ENCODE measurements around the gene DNAH3.
"Not testable (repeated sequence)": the region's sequence is repeated elsewhere in the genome, so short reads cannot be mapped to it uniquely, and the experiment has no call there.

DNAH3 gene

DNA sequence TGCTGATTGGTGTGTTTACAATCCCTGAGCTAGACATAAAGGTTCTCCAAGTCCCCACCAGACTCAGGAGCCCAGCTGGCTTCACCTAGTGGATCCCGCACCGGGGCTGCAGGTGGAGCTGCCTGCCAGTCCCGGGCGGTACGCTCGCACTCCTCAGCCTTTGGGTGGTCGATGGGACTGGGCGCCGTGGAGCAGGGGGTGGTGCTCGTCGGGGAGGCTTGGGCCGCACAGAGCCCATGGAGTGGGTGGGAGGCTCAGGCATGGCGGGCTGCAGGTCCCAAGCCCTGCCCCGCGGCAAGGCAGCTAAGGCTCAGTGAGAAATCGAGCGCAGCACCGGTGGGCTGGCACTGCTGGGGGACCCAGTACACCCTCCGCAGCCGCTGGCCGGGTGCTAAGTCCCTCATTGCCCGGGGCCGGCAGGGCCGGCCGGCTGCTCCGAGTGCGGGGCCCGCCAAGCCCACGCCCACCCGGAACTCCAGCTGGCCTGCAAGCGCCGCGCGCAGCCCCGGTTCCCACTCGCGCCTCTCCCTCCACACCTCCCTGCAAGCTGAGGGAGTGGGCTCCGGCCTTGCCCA lies 161.1 kb downstream of the DNAH3 start:
- DNase-seq = not testable (repeated sequence)

DNA sequence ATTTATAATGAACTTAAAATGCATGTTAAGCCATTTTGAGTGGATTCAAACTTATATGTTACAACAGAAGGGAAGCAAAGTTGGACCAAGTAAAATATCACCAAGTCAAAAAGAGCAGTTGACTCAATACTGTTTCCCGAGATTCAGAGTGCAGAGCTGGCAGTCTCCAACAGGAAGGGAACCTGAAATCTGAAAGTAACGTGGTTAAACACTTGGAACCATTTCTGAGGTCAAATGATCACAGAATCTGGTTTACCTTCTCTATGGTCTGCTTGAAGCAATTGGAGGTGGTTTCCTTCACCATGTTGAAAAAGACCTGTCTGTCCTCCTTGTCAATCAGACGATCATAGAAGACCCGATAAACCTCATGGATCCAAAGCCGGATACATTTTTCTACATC lies 163.6 kb downstream of the DNAH3 start:
- no peak for DNase-seq

DNA sequence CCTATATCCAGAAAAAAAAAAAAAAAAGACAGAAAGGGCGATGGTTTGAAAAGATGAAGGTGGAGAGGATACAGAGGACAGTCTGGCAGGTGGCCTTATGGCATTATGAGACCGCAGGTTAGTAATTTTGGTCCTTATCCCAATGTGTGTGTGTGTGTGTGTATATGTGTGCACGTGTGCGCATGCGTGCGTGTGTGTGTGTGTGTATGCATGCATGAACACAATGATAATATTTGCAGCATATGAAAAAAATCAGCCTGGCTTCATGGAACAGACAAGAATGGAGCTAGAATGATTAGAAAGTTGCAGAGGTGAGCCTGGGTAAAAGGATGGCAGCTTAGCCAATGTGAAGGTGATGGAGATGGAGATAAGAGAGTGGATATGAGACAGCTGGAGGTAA lies 166.6 kb downstream of the DNAH3 start:
- no peak for DNase-seq

DNA sequence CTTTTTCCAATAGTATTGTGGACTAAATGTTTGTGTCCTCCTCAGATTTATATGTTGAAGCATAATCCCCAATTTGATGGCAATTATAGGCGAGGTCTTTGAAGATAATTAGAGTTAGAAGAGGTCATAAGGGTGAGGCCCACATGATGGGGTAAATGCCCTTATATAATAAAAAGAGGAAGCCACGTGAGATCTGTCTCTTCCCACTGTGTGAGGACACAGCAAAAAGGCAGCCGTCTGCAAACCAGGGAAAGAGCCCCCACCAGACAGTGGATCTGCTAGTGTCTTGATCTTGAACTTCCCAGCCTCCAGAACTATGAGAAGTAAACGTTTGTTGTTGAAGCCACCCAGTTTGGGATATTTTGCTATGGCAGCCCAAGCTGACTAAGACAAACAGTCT lies 174.1 kb downstream of the DNAH3 start:
- no peak for DNase-seq

DNA sequence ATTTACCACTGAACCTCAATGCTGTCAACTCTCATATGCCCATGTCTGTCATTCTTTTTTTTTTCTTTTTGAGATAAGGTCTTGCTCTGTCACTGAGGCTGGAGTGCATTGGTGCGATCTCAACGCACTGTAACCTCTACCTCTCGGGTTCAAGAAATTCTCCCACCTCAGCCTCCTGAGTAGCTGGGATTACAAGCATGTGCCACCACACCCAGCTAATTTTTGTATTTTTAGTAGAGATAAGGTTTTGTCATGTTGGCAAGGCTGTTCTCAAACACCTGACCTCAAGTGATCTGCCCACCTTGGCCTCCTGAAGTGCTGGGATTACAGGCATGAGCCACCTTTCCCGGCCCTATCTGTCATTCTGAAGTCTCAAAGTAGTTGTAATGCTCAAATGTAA lies 177.4 kb downstream of the DNAH3 start:
- not testable (repeated sequence) for DNase-seq

DNA sequence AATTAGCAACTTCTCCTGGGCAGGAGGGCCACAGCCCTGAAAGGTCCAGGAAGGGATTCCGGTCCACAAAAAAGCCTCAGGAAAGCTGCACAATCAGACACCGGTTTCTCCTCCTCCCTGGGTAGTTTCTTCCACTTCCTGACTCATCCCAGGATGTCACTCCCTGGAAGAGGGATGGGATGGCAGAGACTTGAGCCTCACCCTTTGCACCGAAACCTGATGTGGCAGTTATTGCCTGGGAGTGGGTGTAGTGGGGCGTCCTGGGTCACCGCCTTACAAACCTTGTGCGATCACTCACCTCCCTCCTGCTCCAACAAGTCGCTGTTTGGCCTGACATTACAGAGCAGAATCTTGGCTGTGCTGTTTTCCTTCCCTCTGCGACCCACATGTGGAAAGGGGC lies 179.2 kb downstream of the DNAH3 start:
- no peak for DNase-seq

DNA sequence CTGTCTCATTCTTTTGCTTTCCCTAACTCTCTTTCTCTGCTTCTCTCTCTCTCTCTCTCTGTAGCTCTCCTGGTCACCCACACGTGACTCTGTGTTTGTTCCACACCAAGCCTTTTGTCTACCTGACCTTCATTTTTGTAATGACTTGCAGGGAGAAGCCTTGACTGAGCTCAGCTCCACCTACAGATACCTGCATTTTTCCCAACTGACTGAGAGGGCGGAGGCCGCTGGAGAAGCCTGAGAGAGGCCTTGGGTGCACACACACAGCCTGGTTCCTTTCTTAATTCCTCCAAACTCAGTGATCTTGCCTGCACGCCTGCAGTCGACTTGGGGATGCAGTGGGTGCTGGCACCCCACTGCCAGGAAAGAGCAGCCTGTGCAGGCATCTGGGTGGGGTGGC lies 181.3 kb downstream of the DNAH3 start:
- DNase-seq = no peak

DNA sequence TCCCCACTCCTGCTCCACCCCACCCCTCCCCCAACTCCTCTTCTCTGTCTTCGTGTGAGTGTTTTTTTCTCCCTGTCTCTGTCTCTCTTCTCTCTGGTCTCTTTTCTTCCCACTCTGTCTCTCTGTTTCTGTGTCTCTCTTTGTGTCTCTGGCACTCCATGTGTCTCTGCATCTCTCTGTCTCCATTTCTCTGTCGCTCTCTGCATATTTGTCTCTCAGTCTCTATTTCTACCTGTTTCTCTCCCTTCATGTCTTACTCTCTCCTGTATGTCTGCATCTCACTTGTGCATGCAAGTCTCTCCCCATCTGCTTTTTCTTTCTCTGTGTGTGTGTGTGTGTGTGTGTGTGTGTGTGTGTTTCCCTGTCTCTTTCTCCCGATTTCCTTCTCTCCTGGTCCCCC lies 181.9 kb downstream of the DNAH3 start:
- no peak for DNase-seq

DNA sequence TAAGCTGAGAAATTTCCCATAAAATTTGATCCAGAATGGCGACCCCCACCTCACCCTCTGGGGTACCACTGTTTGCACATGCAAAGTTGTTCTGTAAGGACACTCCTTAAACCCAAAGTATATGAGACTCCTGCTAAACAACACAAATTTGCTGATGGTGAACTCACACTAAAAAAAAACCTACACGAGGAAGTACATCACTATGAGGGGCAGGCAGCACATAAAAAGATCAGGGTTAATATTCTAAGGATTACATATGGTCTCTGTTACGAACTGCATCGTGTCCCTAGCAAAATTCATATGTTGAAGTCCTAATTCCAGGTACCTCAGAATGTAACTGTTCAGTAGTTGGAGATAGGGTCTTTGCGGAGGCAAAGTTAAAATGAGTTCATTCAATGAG lies 189.7 kb downstream of the DNAH3 start:
- no peak for DNase-seq

DNA sequence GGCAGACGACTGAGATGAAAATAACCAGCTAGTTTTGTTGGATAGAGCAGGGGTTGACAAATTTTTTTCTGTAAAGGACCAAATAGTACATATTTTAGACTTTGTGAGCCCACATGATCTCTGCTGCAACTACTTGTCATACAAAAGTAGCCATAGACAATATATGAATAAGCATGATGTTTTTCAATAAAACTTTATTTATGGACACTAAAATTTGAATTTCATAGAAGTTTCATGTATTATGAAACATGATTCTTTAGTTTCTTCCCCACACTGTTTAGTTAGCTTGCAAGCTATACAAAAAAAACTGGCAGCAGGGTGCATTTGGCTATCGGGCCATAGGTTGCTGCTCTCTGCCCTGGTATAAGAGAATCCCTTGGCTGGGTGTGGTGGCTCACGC lies 193.5 kb downstream of the DNAH3 start:
- no peak for DNase-seq

DNA sequence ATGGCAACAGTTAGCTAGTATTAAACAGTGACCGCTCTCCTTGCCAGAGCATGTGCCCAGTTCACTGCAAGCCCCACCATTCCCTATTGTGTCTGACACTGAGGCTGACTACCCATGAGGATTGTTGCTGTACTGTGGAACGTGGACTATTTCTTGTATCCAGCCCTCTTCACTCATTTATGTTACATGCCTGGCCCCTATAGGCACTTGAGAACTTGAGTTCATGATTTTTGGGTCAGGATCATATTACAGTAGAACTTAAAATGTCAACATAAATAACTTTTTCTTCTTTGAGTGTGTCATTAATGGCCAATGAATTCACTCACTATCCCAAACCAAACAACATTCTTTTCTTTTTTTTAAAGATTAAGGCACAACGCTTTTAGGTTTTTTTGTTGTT lies 194.3 kb downstream of the DNAH3 start:
- no peak for DNase-seq

DNA sequence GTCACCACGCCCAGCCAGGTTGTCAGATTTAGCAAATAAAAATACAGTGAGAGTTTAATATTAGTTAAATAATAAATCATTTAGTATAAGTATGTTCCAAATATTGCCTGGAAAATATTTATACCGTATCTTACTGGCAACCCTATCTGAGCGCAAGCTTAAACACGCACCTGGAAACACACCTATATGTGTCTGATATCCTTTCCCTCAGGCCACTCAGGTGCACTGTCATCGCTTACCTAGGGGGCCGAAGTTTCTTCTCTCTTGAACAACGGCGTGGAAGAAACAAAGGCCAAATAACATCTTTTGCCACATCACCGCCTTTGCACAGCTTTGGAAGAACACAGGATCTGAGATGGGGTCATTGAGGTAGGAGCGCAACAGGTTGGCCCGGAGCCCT lies 196.1 kb downstream of the DNAH3 start:
- no peak for DNase-seq

DNA sequence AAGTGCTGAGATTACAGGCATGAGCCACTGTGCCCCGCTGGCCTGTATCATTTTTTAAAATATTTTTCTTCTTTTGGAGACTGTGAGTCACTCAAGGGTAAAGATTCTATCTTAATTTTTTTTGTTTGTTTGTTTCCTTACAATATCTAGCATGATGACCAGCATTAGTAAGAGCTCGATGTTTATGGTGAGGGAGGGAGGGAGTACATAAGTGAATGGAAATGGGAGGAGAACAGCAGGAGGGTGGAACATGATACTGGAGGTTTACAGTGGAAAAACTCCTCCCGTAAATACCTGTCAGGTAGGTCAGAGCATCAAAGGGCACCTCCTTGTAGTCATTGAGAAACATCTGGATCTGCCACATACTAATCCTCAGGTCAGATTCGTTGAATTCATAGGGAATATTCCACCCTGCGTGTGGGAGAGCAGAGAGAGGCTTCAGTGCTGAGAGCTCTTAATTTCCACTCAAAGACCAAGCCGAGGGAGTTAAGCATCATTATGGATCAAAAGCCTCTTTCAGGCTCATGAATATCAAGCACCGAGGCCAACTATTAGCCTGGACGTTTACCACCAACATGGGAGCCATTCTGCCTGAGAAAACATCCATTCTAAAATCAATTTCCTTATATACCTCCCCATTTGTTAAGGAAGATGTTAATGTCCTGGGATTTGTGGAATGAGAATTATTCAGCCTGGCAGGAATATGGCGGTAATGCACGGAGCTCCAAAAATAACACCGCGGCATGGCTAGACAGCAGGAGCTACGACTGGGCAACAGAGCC lies 198.3 kb downstream of the DNAH3 start:
- DNase-seq = no peak

DNA sequence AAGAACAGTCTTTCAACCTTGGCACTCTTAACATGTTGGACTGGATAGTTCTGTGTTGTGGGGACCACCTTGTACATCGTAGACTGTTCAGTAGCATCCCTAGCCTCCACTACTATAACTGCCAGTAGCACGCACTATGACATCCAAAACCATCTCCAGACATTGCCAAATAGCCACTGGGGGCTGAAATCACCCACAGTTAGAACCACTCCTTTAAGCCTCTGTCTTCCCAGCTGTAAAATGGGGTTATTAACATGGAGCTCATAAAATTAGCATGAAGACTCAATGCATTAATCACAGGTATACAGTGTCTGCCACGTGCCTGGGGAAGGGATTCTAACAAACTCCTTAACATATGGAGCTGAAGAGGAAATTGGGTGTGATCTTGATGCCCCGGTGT lies 200.4 kb downstream of the DNAH3 start:
- no peak for DNase-seq

DNA sequence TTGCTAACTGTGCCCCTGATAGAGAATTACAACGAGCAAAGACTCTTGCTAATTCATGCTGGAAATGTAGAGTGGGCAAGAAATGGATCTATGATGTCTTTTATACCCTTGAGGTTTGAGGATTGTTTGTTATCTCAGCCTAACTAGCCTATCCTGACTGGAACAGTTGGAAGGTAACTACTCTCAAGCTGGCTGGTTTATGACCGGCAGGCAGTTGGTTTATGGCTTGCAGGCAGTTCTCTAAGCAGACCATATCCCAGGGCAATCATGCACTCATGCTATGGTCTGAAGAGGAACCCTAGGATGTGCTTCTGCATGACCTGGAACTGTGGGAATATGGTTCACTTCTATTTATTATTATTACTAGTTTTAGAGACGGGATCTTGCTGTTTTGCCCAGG lies 201.0 kb downstream of the DNAH3 start:
- DNase-seq = no peak

DNA sequence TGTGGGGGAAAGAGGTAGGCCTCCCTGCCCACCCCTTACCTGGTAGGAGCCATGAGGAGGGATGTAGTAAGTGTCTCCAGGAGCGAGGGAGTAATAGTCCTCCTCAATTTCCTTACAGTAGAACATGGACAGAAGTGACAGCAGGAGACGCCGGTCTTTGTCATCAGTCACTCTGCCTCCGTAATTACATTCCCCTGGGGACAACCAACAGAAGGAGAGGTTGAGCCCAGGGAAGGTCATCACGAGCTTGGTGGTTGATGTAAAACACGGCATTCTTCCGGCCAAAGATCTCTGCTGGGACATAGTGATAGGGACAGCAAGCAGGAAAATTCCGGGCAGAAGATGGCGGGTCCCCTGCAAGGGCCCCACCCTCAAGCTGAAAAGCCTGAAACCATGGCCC lies 202.2 kb downstream of the DNAH3 start:
- DNase-seq = no peak

DNA sequence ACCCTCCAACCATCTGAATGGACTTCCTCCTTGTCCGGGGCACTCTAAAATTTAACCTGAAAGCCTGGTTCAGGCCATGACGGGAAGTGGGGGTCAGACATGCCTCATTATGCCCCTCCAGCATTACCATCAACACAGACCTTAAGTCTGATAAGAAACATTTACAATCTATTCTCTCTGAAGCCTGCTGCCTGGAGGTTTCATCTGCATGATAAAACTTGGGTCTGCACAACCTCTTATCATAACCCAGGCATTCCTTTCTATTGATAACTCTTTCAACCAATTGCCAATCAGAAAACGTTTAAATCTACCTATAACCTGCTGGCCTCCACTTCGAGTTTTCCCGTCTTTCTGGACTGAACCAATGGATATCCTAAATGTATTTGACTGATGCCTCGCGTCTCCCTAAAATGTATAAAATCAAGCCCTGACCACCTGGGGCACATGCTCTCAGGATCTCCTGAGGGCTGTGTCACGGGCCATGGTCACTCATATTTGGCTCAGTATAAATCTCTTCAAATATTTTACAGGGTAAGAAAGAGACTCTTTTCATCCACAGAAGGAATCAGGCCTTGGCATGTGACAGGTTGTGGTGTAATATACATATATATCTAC lies 204.5 kb downstream of the DNAH3 start:
- DNase-seq = no peak

DNA sequence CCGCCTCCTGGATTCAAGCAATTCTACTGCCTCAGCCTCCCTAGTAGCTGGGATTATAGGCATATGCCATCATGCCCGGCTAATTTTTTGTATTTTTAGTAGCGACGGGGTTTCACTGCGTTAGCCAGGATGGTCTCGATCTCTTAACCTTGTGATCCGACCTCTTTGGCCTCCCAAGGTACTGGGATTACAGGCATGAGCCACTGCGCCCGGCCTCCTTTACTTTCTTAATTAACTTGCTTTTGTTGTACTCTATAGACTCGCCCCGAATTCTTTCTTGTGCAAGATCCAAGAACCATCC lies 205.1 kb downstream of the DNAH3 start:
- not testable (repeated sequence) for DNase-seq

DNA sequence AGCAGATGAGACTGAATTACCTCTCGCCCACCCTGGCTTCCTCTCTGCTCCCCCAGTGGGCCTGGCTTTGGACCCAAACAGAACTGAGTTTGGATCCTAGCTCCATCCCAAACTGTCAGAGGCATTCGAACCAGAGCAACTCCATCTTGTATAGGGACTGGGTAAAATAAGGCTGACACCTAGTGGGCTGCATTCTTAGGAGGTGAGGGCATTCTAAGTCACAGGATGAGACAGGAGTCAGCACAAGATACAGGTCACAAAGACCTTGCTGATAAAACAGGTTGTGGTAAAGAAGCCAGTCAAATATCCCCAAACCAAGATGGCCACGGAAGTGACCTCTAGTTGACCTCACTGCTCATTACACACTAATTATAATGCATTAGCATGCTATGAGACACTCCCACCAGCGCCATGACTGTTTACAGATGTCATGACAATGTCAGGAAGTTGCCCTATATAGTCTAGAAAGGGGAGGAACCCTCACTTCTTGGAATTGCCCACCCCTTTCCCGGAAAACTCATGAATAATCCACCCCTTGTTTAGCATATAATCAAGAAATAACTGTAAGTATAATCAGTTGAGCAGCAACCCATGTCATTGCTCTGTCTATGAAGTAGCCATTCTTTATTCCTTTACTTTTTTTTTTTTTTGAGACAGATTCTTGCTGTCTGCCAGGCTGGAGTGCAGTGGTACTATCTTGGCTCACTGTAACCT lies 205.6 kb downstream of the DNAH3 start:
- peak in 1 of 5 donors; percentile 84 for DNase-seq

DNA sequence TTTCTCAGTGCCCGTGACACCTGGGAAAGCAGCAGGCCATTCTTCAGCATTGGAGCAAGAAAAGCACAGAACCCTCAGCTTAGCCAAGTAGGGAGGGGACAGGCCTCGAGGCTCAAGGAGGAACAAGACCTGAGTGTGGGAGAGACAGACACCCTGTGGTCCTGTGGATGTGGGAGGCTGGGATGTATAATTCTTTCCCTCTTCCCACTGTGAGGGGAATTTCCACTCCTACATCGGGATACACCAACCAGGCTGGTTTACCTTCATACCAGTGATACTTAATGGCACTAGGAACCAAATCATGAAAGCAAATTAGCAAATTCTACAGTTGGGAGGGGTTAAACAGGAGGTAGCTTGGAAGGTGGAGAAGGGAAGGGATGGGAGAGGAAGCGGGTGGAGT lies 208.4 kb downstream of the DNAH3 start:
- no peak for DNase-seq

DNA sequence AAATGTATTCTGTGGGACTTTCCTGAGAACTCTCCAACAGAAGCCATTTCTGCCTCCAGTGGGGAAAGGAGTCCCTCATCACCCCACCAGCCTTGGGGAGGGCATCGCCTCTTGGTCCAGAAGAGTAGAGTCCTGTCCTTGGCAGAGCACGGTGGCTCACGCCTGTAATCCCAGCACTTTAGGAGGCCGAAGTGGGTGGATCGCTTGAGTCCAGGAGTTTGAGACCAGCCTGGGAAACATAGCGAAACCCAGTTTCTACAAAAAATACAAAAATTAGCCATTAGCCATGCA lies 209.1 kb downstream of the DNAH3 start:
- DNase-seq = no peak

DNA sequence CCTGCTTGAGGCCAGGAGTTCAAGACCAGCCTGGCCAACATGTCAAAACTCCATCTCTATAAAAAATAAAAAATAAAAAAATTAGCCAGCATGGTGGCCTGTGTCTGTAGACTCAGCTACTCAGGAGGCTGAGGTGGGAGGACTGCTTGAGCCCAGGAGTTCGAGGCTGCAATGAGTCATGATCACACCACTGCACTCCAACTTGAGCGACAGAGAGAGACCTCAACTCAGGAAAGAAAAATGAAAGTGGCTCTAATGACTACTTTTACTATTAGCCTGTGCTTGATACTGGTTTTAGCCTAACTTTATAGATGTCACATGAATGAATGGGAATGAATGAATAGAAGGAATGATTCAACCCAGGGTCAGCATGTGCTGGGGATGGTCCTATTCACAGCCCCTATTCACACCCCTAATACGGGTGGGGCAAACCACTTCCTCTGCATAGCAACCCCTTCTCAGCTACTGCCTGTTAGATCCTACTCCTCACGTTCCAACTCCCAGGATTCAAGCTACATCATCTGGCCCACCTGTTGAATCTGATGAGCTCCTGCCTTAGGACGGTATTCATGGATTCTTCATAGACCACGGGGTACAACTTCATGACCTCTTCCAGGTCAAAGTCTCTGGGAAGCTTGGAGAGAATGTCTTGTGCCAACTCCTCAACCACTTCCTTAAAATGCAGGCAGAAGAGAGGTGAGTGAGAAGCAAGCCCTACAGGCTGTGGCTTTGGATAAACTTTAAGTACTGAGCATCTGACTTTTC lies 209.6 kb downstream of the DNAH3 start:
- DNase-seq = peak in 1 of 5 donors; percentile 48

DNA sequence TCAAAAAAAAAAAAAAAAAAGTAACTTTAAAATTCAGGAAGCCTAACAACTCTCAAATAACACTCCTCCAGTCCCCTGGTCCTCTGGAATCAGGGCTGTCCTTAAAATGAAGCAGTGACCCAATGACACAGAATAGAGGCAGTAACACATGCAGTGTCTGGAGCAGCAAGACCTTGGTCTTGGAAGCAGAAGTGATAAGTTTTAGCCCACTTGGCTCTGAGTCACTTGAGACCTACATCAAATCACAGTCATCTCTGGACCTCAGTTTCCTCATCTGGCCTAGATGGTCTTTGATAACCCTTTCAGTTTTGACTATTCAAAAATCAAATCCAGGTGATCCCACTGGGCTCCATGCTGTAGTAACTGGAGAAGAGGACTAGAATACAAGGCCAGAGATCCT lies 211.0 kb downstream of the DNAH3 start:
- peak in 1 of 5 donors; percentile 32 for DNase-seq
